Peyer's patch (tissue), 4 donors: ENCODE results near the gene SFRP5.

Experiments
- POLR2A ChIP-seq, 2 donors: fragments of 450-650 bp; IDR thresholded peaks; one replicate each; pipeline ENCODE4 v1.5.1; 2017; ENCODE audit warnings: antibody characterized with exemption in 2 of 2, mild to moderate bottlenecking in 2 of 2, moderate library complexity in 2 of 2
- TF ChIP-seq, protein P1 (sequence below), 6 experiments: fragments of 450-650 bp in 4 of 6; fragments of 200-600 bp in 2 of 6; sonication (generic) in 1 of 6; IDR thresholded peaks; one replicate each; pipeline ENCODE4 v1.5.1; 2017 to 2019; ENCODE audit warnings: antibody characterized with exemption in 6 of 6, mild to moderate bottlenecking in 3 of 6, moderate library complexity in 1 of 6

DNA sequence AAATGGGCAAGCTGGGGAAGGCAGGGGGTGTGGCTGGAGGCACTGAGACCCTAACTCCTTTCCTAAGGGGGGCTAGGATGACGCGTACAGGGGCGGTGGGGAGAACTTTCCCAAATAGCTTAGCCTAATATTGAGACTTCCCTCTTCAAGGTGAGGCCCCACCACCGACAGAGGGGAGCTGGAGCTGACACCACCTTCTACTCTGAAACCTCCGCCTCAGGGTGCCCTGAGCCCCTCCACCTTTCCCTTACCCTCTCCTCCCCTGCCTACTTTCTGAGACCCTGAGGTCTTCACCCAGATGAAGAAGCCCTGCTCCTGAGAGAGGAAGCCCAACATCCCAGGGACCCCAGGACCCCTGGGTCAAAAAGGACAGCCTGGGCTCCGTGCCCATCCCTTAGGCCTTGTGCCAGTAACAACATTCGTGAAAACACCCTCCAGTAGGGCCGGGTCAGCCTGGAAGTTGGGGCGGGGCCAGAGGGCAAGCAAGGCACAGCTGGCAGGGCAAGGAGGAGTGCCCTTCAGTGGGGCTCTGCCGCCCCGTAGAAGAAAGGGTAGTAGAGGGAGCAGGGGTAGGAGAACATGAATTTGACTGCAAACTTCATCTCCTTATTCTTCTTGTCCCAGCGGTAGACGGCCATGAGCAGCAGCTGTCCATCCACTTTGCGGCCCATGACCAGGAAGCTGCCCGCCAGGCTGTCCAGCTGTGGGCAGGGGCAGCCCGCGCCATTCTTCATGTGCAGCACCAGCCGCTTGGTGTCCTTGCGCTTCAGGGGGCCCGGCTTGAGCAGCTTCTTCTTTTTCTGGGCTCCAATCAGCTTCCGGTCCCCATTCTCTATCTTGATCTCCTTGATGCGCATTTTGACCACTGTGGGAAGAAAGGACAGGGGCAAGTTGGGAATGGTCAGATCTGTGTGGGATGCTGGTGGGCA, 4.5 kb downstream of the SFRP5 start:
- TF ChIP-seq, protein P1, sequence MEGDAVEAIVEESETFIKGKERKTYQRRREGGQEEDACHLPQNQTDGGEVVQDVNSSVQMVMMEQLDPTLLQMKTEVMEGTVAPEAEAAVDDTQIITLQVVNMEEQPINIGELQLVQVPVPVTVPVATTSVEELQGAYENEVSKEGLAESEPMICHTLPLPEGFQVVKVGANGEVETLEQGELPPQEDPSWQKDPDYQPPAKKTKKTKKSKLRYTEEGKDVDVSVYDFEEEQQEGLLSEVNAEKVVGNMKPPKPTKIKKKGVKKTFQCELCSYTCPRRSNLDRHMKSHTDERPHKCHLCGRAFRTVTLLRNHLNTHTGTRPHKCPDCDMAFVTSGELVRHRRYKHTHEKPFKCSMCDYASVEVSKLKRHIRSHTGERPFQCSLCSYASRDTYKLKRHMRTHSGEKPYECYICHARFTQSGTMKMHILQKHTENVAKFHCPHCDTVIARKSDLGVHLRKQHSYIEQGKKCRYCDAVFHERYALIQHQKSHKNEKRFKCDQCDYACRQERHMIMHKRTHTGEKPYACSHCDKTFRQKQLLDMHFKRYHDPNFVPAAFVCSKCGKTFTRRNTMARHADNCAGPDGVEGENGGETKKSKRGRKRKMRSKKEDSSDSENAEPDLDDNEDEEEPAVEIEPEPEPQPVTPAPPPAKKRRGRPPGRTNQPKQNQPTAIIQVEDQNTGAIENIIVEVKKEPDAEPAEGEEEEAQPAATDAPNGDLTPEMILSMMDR (IDR thresholded peaks at IDR 0.05): no peak
- TF ChIP-seq POLR2A (IDR thresholded peaks at IDR 0.05): no peak
